Renal pelvis (tissue), 4 donors: ENCODE results near the gene FARS2. TPM values are rescaled to one million over a fixed set of nuclear protein-coding genes. Genes with fewer than 3 reads are reported as not detected.

Experiments
- DNase-seq: peaks from one replicate; pipeline ENCODE4 v3.0.0-alpha.2; 2013
- polyA plus RNA-seq, 3 donors: library from polyadenylated mRNA; unstranded; fragments of 120-200 nt; gene quantifications; one replicate each; pipeline ENCODE4 v1.2.1, GENCODE V29; 2013; ENCODE audit not compliant: insufficient read length in 3 of 3

Gene FARS2
- polyA plus RNA-seq, 3 donors, result 18.6 to 22.3 (median 22.2) TPM

DNA sequence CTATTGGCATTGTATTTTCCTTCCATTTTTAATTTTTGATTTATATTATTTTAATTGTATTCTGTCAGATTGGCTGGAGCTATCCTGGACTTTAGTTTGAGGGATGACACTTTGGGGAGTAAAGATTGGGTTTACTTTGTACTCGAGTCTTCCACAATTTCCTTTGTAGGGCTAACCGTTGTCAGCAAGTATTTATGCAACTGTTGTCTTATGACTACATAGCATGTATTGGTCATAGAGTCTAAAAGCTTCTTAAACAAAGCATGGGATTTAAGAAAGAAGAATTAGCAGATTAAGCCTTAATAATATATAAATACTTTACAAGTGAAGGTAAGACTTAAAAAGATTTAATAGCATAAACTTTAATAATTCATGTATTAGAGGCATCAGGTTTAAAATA lies 19.6 kb downstream of the FARS2 start:
- DNase-seq, result no peak

DNA sequence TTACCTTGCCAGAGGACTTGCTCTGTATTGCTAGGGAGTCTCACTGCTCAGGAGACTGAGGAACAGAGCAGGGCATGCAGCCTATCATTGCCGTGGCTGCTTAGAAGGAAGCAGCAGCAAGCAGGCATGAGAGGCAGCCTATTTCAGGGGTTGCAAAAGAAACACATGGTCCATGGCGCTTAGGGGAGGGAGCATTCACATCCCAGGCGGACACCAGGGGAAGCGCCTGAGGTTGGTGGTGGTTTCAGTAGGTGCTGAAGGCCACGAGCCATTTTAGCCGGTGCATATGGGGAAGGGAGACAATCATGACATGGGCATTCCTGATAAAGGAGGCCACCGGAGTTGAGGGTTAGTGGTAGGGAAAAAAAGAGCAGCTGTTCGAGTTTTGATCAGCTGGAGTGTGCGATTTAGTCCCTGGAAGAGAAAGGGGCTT lies 20.9 kb downstream of the FARS2 start:
- no peak for DNase-seq

DNA sequence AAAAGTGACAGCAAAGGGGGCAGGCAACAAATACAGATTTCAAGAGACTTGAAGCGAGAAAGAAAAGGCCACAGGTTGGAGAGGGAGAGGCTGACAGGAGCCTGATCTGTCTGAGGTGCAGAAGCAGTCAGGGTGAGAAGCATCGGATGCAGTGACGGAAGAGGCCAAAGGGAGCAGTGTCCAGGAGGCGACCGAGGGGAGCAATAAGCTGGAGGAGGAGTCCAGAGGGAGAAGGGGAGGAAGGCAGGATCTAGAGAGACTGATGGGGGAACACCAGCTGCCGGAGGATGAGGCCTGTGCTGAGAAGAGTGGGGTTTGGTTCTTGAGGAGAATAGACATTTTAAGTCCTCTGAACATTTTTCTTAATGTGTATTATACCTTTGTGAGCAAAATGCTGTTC lies 23.8 kb downstream of the FARS2 start:
- no peak for DNase-seq

DNA sequence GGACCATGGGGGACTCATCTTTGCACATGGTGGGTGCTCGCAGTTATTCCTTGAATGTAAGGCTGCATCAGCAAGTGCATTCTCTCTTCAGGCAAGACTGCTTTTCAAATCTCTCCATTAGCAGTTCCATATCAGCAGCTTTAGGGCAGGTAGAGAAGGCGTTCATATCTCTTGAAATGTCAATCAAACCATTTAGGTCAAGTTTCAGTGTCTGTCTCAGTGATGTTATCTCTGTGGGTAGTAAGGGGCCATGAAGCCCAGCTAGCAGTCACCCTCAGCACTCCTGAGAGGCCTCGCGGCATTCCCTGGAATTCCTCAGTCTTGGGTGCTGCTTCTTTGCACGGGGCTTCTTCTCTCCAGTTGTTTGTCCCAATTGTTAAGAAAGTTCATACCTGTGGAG lies 24.2 kb downstream of the FARS2 start:
- DNase-seq, result no peak

GRCh38 chr6:5286780-5287179 lies 25.5 kb downstream of the FARS2 start:
- no peak for DNase-seq

DNA sequence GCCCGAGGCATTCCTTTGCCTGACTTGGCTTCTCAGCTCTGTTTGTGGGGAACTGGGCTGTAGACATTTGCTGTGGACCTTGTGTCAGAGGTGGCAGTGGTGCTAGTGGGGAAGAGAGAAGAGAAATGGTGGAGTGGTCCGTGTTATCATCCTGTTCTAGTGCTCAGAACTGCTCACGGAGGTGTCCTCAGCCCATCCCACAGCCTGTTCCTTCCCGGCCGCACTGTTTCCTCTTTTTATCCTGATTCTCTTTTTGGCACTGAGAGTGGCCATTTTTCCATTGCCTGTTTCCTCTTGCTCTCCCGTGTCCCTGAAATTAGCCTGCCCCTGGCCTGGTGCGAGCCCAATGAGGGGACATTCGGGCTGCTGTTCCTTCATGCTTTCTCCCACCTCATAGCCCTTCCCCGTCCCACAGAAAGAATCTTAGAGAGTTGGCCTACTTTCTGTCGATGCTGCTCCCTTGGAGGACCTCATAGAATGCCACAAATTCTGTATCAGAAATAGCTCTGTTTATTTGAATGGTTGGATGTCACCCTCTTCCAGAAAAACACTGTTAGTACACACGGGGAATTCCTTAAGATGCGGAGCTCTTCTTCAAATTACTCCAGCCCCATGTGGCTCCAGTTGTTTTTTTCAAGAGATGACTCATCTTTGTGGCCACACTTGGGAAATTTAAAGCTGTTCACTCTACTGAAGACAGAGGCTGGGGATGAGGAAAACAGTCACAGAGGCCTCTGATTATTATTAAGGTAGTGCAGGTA lies 26.1 kb downstream of the FARS2 start:
- DNase-seq, result no peak

DNA sequence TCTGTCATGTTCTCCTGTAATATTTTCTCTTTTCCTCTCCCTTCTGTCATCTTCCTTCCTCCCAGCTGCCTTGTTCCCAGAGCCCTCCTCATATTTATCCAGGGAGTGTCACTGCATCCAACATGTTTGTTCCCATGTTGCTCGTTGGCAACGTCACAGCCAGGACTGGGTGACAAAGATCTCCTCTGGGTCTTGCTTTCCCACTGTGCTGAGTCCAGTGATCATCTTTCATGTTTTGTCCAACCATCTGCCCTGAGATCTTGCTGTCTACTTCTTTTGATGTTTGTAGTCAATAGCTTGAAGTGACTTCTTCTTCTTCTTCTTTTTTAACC lies 26.6 kb downstream of the FARS2 start:
- no peak for DNase-seq

DNA sequence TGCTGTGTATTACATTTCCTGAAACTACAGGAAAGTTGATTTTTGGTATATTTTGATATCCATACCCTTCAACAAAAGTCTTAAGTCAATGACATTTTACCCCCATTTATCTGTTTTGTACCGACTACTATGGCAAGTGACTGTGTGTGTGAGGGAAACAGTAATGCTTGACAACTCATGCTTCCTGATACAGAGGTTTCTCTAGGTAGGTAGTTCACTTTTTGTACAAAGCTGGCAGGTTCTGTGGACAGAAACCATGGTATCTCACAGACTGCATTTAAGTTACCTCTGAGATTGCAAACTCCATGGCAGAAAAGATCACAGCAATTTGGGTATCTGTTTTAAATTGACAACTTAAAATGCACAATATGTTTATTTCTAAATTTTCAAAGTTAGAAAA lies 28.8 kb downstream of the FARS2 start:
- DNase-seq, result no peak

DNA sequence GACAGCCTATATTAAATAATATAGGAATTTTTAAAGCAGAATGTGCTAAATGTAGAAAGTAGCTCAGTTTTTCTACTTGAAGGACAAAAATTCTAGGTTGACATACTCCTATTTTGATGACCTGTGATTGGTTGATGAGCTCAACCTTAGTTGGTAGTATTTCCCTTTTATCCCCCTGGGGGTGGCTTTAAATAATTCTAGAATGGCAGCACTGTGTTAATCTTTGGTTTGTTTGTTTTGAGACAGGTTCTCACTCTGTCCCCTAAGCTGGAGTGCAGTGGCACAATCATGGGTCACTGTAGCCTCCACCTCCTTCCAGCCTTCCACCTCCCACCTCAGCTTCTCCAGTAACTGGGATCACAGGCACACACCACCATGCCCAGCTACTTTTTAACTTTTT lies 29.2 kb downstream of the FARS2 start:
- no peak for DNase-seq

- DNase-seq, result no peak
Measured at GRCh38 chr6:5292154-5292553, 30.8 kb downstream of the FARS2 start.

DNA sequence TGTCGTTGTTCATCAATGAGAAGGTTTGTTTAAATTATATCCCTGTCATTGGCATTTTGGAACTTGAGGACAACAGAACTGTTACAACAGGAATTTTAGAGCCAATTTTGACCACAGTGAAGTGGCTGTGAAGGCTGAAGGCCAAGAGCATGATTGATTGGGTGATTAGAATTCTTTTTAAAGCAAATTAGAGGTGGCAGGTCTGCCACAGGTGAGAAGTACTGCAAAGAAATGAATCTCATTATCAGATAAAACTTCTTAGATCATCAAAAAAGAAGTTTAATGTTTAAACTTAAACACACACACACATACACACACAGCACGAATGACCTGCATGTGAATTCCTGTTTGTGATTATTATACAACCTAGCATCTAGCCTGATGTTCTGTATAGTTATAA lies 32.4 kb downstream of the FARS2 start:
- DNase-seq, result no peak

- no peak for DNase-seq
Measured at GRCh38 chr6:5294392-5295211, 33.3 kb downstream of the FARS2 start.

DNA sequence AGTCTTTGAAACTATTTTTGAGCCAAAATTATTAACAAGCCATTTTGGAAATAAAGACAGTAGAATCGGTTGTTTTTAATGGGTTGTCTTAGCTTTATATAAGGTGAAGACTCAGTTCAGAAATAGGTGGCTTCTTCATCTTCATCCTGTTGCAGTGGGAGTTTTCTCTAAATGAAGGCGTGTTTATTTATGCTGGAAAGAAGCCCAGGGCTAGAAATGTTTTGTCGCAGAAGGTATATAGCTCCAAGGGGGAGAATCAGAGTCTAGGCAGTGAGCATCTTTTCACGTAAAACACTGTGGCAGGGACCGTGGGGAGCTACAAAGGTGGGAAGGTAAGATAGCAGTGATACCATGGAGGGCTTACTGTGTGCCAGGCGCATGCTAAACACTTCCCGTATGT lies 34.3 kb downstream of the FARS2 start:
- DNase-seq, result no peak

DNA sequence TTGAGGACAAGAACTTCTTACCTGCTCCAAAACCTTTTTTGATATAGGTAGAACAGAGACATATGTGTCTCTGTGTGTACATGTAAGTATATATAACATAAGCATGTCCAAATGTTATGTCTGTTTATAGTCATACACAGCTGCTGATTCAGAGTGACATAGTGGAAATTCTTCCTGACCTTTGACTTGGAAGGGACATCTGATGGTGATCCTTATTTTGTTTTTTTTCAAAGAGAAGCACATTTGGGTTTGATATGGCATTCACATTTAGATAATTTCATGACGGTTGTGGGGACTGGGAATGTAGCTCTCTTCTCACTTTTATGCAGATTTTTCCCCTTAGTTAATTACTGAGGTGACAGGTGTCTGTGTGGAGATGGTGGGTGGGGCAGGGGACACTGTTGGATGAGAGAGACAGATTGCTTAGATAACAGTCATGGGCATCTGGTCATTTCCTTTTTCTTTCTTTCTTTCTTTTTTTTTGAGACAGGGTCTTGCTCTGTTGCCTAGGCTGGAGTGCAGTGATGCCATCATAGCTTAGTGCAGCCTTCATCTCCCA lies 39.0 kb downstream of the FARS2 start:
- no peak for DNase-seq

- no peak for DNase-seq
Measured at GRCh38 chr6:5302220-5302946, 41.1 kb downstream of the FARS2 start.

DNA sequence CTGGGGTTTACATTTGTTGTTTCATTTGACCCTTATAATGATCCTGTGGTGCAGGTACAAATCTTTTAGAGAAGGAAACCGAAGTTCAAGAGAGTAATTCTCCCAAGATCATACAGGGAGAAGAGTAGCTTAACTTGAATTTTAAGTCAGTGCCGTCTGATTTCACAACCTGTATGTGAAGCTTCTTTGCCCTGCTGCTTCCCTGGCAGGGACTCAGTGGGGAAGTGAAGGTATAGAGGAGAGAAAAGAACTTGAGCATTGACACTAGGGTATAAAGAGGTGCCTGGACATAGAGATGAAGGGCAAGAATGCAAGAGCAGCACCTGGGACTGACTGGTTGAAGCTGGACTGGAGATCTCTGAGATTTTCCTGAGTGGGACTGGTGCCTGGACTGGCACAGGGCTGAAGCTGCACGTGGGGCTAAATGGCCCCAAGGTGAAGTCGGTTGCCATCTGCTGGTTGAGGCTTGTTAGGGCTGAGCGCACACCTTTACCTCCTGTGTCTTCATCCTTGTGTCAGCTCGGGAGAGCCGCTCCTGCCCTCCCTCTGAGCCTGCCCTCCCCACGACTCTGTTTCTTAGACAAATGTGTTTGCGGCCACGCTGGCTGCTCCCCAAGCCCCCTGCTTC lies 41.8 kb downstream of the FARS2 start:
- DNase-seq, result no peak

DNA sequence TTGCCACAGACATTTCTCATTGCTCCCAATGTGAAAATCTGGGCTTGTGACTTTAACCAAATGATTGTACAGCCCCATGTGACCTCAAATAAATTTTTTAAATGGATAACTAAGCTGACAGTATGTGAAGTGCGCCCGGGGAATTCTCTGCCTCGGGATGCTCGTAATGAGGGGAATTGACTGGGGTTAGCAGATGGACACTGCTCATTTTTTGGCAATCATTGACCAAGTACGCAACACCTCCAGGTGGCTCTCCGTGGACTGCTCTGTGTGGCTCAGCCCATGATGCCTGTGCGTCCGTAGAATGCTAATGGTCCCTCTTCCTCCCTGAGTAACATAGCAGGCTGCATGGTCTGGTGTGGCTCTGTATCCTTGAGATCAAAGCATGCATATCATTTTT lies 42.4 kb downstream of the FARS2 start:
- DNase-seq, result no peak

GRCh38 chr6:5305968-5306626 lies 44.8 kb downstream of the FARS2 start:
- peak; percentile 58 for DNase-seq

DNA sequence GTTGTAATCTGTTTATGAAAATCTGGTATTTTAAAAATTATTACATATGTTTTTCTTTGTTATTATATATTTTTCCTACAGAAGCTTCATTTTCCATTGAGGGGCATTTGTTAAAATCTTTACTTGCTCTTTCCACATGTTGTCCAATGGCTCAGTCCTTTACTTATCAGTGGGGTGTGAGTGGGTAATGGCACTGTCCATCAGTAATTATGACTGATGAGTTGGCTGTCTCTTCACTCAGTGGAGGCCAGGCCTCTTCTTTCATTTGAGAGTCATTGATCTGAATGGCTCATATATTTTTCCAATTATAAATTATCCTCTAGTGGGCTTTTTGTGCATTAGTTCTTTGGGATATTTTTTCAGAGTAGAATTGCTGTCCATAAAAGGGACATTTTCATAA lies 45.7 kb downstream of the FARS2 start:
- no peak for DNase-seq

DNA sequence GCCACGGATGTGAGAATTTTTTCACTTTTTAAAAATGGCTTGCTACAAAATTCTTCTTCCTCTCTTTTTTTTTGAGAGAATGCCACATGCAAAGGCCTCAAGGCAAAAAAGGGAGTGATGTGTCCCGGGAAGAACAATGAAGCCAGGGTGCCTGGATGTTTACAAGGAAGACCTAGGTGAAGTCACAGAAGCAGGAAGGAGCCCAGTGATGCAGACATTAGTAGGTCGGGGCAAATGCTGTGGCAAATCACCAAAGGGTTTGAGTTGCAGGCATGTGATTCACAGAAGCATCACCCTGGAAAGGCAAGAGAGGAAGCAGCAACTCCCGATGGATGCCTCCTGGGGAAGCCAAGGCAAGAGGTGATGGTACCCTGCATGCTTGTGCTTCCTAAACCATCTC lies 46.8 kb downstream of the FARS2 start:
- DNase-seq, result no peak

- no peak for DNase-seq
Measured at GRCh38 chr6:5314191-5314865, 53.0 kb downstream of the FARS2 start.
